Activated T-helper 1 cell treated with anti-CD3 and anti-CD28 coated beads, Interleukin-12 subunit alpha, Interleukin-12 subunit beta, Interleukin-2, Interleukin-4 antibody, amounts not matched to agents 30 ng/mL and 10 ng/mL and 1 ng/mL, durations not matched to agents 14 hours and 24 hours and 36 hours (primary cell): ENCODE measurements around the gene CYBA. TPM values are rescaled to one million over a fixed set of nuclear protein-coding genes. Genes with fewer than 3 reads are reported as not detected.

Experiments
- DNase-seq: peaks from one replicate; pipeline ENCODE4 v3.0.0; 2021; ENCODE audit warnings: low spot score
- H3K27ac Mint-ChIP-seq: one replicate; pipeline ENCODE4 v1.8.0; 2021; ENCODE audit warnings: mild to moderate bottlenecking, mixed read lengths
- H3K27me3 Mint-ChIP-seq: one replicate; pipeline ENCODE4 v1.8.0; 2022; ENCODE audit warnings: mild to moderate bottlenecking, moderate library complexity, mixed read lengths; ENCODE audit not compliant: insufficient read depth
- H3K36me3 Mint-ChIP-seq: one replicate; pipeline ENCODE4 v1.8.0; 2021; ENCODE audit warnings: low read depth, mixed read lengths
- H3K4me1 Mint-ChIP-seq: one replicate; pipeline ENCODE4 v1.8.0; 2021; ENCODE audit warnings: low read depth, mixed read lengths
- H3K4me3 Mint-ChIP-seq: one replicate; pipeline ENCODE4 v1.8.0; 2021; ENCODE audit warnings: mild to moderate bottlenecking, moderate library complexity, mixed read lengths
- H3K9me3 Mint-ChIP-seq: one replicate; pipeline ENCODE4 v1.8.0; 2021; ENCODE audit warnings: mixed read lengths
- intact Hi-C: fragments of 100-400 bp; cut with micrococcal nuclease; formaldehyde crosslinking; loops from one replicate; pipeline ENCODE4 v1.15.1; 2024
- total RNA-seq: library from RNA; stranded (reverse); gene quantifications from 2 replicates; pipeline ENCODE4 v1.2.3, GENCODE V29; 2022

CYBA gene
- total RNA-seq, 1 donor from 2014 or later: 218 TPM

GRCh38 chr16:88653596-88654362 is 2.9 kb upstream of the CYBA start:
- Mint-ChIP-seq H3K27me3 (no peaks in the 10 kb centered on the region), H3K4me3 (no peak overlapping the region), H3K9me3 (no peaks in the 10 kb centered on the region), H3K36me3 (peaks cover 16% of the 10 kb centered on the region), H3K27ac (peak overlapping the region; percentile 44), H3K4me1 (peaks cover 13% of the 10 kb centered on the region)
- no peak for DNase-seq
- intact Hi-C loops: no loop called here

GRCh38 chr16:88653101-88653500 is 2.2 kb upstream of the CYBA start:
- Mint-ChIP-seq H3K36me3 (peaks cover 16% of the 10 kb centered on the region), H3K27ac (peak overlapping the region; percentile 44)
- intact Hi-C loops: no loop called here

GRCh38 chr16:88652762-88653063 is 1.9 kb upstream of the CYBA start:
- H3K4me3 Mint-ChIP-seq: no peak overlapping the region
- peak overlapping the region; percentile 40 for H3K27ac Mint-ChIP-seq
- H3K27me3 Mint-ChIP-seq: no peaks in the 10 kb centered on the region
- peaks cover 16% of the 10 kb centered on the region for H3K36me3 Mint-ChIP-seq
- DNase-seq: no peak
- peaks cover 13% of the 10 kb centered on the region for H3K4me1 Mint-ChIP-seq
- intact Hi-C loops: no loop called here
- no peaks in the 10 kb centered on the region for H3K9me3 Mint-ChIP-seq

More at GRCh38 chr16:88653101-88653500, 2.2 kb upstream of the CYBA start:
- Mint-ChIP-seq H3K4me1 (peaks cover 13% of the 10 kb centered on the region), H3K4me3 (no peak overlapping the region), H3K9me3 (no peaks in the 10 kb centered on the region), H3K27me3 (no peaks in the 10 kb centered on the region)
- DNase-seq: no peak

GRCh38 chr16:88651989-88652761 is 1.3 kb upstream of the CYBA start:
- Mint-ChIP-seq H3K4me1 (peaks cover 13% of the 10 kb centered on the region), H3K4me3 (peak overlapping the region; percentile 11), H3K27me3 (no peaks in the 10 kb centered on the region), H3K9me3 (no peaks in the 10 kb centered on the region), H3K27ac (peak overlapping the region; percentile 85), H3K36me3 (peaks cover 16% of the 10 kb centered on the region)
- intact Hi-C loops: loop anchor here (1.0 to 2.0 kb wide), 7 partner anchors 11 to 200 kb away; partner anchors contain the start of genes CTU2, MVD, RNF166 and SNAI3
- DNase-seq: no peak

GRCh38 chr16:88651276-88651988 is 579 bp upstream of the CYBA start:
- Mint-ChIP-seq H3K4me3 (peak overlapping the region; percentile 88), H3K9me3 (no peaks in the 10 kb centered on the region), H3K27ac (peak overlapping the region; percentile 96), H3K4me1 (peaks cover 13% of the 10 kb centered on the region), H3K27me3 (no peaks in the 10 kb centered on the region), H3K36me3 (peaks cover 16% of the 10 kb centered on the region)
- DNase-seq: peak; percentile 81
- intact Hi-C loops: loop anchor here (1.0 to 2.0 kb wide), 7 partner anchors 12 to 199 kb away; partner anchors contain the start of genes CTU2, MVD, RNF166 and SNAI3

GRCh38 chr16:88649924-88650748 is 717 bp downstream of the CYBA start:
- H3K9me3 Mint-ChIP-seq: no peaks in the 10 kb centered on the region
- intact Hi-C loops: loop anchor here (2.0 kb wide), 1 partner anchor 53 kb away; no protein-coding TSS in a partner anchor
- H3K4me1 Mint-ChIP-seq: peaks cover 13% of the 10 kb centered on the region
- H3K27ac Mint-ChIP-seq: peak overlapping the region; percentile 87
- H3K27me3 Mint-ChIP-seq: no peaks in the 10 kb centered on the region
- H3K4me3 Mint-ChIP-seq: peak overlapping the region; percentile 88
- peak; percentile 41 for DNase-seq
- peaks cover 15% of the 10 kb centered on the region for H3K36me3 Mint-ChIP-seq

GRCh38 chr16:88649195-88649923 is 1.5 kb downstream of the CYBA start:
- Mint-ChIP-seq H3K27ac (peak overlapping the region; percentile 31), H3K27me3 (no peaks in the 10 kb centered on the region), H3K9me3 (no peaks in the 10 kb centered on the region), H3K4me3 (peak overlapping the region; percentile 88), H3K4me1 (peaks cover 13% of the 10 kb centered on the region), H3K36me3 (peaks cover 10% of the 10 kb centered on the region)
- DNase-seq: no peak
- intact Hi-C loops: no loop called here

GRCh38 chr16:88647178-88648070 is 3.4 kb downstream of the CYBA start:
- Mint-ChIP-seq H3K4me3 (no peak overlapping the region), H3K36me3 (peaks cover 15% of the 10 kb centered on the region), H3K4me1 (peaks cover 13% of the 10 kb centered on the region), H3K9me3 (no peaks in the 10 kb centered on the region), H3K27me3 (no peaks in the 10 kb centered on the region), H3K27ac (no peak overlapping the region)
- intact Hi-C loops: no loop called here
- DNase-seq: no peak

GRCh38 chr16:88646345-88647034 is 4.4 kb downstream of the CYBA start:
- peaks cover 11% of the 10 kb centered on the region for H3K4me1 Mint-ChIP-seq
- intact Hi-C loops: no loop called here

GRCh38 chr16:88645941-88646340 is 4.9 kb downstream of the CYBA start:
- H3K4me1 Mint-ChIP-seq: peaks cover 6% of the 10 kb centered on the region
- H3K9me3 Mint-ChIP-seq: no peaks in the 10 kb centered on the region
- no peak overlapping the region for H3K27ac Mint-ChIP-seq
- no peak for DNase-seq
- H3K27me3 Mint-ChIP-seq: peaks cover 2% of the 10 kb centered on the region
- peaks cover 20% of the 10 kb centered on the region for H3K36me3 Mint-ChIP-seq
- H3K4me3 Mint-ChIP-seq: no peak overlapping the region
- intact Hi-C loops: no loop called here

More at GRCh38 chr16:88646345-88647034, 4.4 kb downstream of the CYBA start:
- Mint-ChIP-seq H3K9me3 (no peaks in the 10 kb centered on the region), H3K4me3 (no peak overlapping the region), H3K27me3 (no peaks in the 10 kb centered on the region), H3K36me3 (peaks cover 22% of the 10 kb centered on the region), H3K27ac (no peak overlapping the region)
- DNase-seq: no peak
